Endodermal cell (in vitro differentiated cells): ENCODE data around the gene CREB3L2. TPM values are rescaled to one million over a fixed set of nuclear protein-coding genes. Genes with fewer than 3 reads are reported as not detected.

ENCODE experiments used
- DNase-seq: peaks from one replicate; pipeline ENCODE4 v3.0.0-alpha.2; 2017
- H3K27ac ChIP-seq: 2 replicates; pipeline ENCODE4 v1.5.1; 2013; ENCODE audit warnings: mild to moderate bottlenecking, low read depth, low read length, moderate library complexity
- H3K27me3 ChIP-seq: 2 replicates; pipeline ENCODE4 v1.6.1; 2013; ENCODE audit warnings: mild to moderate bottlenecking, low read length, moderate library complexity; ENCODE audit not compliant: insufficient read depth, control insufficient read depth, poor library complexity, severe bottlenecking
- H3K36me3 ChIP-seq: 2 replicates; pipeline ENCODE4 v1.7.0; 2013; ENCODE audit warnings: mild to moderate bottlenecking, low read length, moderate library complexity; ENCODE audit not compliant: control insufficient read depth, insufficient read depth
- H3K4me1 ChIP-seq: one replicate; pipeline ENCODE4 v1.7.0; 2013; ENCODE audit warnings: low read length; ENCODE audit not compliant: control insufficient read depth, insufficient read depth
- H3K4me3 ChIP-seq: 2 replicates; pipeline ENCODE4 v1.5.1; 2013; ENCODE audit warnings: mild to moderate bottlenecking, low read length, moderate library complexity
- H3K9ac ChIP-seq: 2 replicates; pipeline ENCODE4 v1.6.1; 2013; ENCODE audit warnings: mild to moderate bottlenecking, low read length, moderate library complexity; ENCODE audit not compliant: poor library complexity, severe bottlenecking; ENCODE audit errors: extremely low read depth
- H3K9me3 ChIP-seq: 2 replicates; pipeline ENCODE4 v1.6.1; 2013; ENCODE audit warnings: mild to moderate bottlenecking, low read length, moderate library complexity; ENCODE audit not compliant: control insufficient read depth
- H3K27ac Mint-ChIP-seq: 2 replicates; pipeline ENCODE4 v1.8.0; 2020; ENCODE audit warnings: mixed read lengths
- H3K27me3 Mint-ChIP-seq: 2 replicates; pipeline ENCODE4 v1.8.0; 2021; ENCODE audit warnings: mild to moderate bottlenecking, mixed read lengths; ENCODE audit not compliant: insufficient read depth
- H3K36me3 Mint-ChIP-seq: 2 replicates; pipeline ENCODE4 v1.8.0; 2020; ENCODE audit warnings: low read depth, mixed read lengths
- H3K4me1 Mint-ChIP-seq: 2 replicates; pipeline ENCODE4 v1.8.0; 2020; ENCODE audit warnings: mixed read lengths
- H3K4me3 Mint-ChIP-seq: 2 replicates; pipeline ENCODE4 v1.8.0; 2020; ENCODE audit warnings: mild to moderate bottlenecking, moderate library complexity, mixed read lengths
- H3K9me3 Mint-ChIP-seq: 2 replicates; pipeline ENCODE4 v1.8.0; 2020; ENCODE audit warnings: mild to moderate bottlenecking, mixed read lengths
- CTCF ChIP-seq: fragments of 200-600 bp; sonication (generic); conservative IDR thresholded peaks from 2 replicates; pipeline ENCODE4 v1.5.0; 2021; ENCODE audit warnings: antibody characterized with exemption, mild to moderate bottlenecking
- WGBS, 2 experiments: methylation state at CpG; one replicate each; pipeline versions ENCODE4 v1.1.5 to v1.1.7; 2013; ENCODE audit warnings: missing lambda C conversion rate in 2 of 2, mixed read lengths in 1 of 2; ENCODE audit not compliant: insufficient coverage in 1 of 2, insufficient read length in 1 of 2; 5-methylcytosine and 5-hydroxymethylcytosine counted together
- total RNA-seq, 2 donors: library from RNA; stranded (reverse); fragmentation: NEBNext Ultra II Directional in 1 of 2; extraction: Animal tissue kit (Norgen Biotek cat#: 25700) in 1 of 2; gene quantifications; 2 replicates in 1 of 2; 3 replicates in 1 of 2; pipeline ENCODE4 v1.2.1, GENCODE V29; 2021

CREB3L2 gene
- total RNA-seq, 2 donors from 2014 or later, result 48.2 to 80.2 TPM

GRCh38 chr7:137836541-137836940 lies 165.3 kb downstream of the CREB3L2 start:
- Mint-ChIP-seq H3K4me3 (no peak overlapping the region), H3K9me3 (peaks cover 27% of the 10 kb centered on the region), H3K27me3 (peaks cover 2% of the 10 kb centered on the region), H3K27ac (no peak overlapping the region), H3K36me3 (peaks cover 10% of the 10 kb centered on the region), H3K4me1 (peaks cover 15% of the 10 kb centered on the region)
- no peak for DNase-seq
- H3K9ac ChIP-seq, result no peak overlapping the region
- no peaks in the 10 kb centered on the region for H3K36me3 ChIP-seq
- no peaks in the 10 kb centered on the region for H3K27me3 ChIP-seq
- WGBS, 2 experiments, result 86% methylated on average over 1 of the region's 1 CpG; no CpG with 5 or more reads in 1 of the 2 experiments
- H3K27ac ChIP-seq, result no peak overlapping the region
- H3K4me1 ChIP-seq, result no peaks in the 10 kb centered on the region
- peaks cover 24% of the 10 kb centered on the region for H3K9me3 ChIP-seq
- H3K4me3 ChIP-seq, result no peak overlapping the region
- TF ChIP-seq CTCF, result no peak

DNA sequence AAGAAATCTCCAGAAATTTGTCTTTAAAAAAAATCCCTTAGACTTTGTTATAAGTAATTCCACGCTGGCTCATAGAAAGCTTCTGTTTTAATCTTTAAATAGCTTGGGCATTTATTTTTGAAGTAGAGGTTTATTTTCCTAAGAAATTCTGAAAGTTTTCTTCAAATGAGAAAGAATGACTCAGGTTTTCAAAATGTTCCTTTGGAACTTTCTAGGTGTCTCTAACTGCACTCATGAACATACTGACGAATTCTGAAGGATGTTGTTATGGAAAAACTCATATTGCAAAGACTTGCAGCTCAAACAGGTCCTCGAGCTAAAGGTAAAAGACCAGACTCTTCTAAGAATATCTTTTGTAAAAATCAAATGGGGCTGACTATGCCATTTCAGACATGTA lies 165.8 kb downstream of the CREB3L2 start:
- Mint-ChIP-seq H3K27me3 (peaks cover 2% of the 10 kb centered on the region), H3K27ac (no peak overlapping the region), H3K4me3 (no peak overlapping the region), H3K36me3 (peaks cover 12% of the 10 kb centered on the region), H3K4me1 (peaks cover 15% of the 10 kb centered on the region), H3K9me3 (peaks cover 31% of the 10 kb centered on the region)
- H3K9me3 ChIP-seq, result peaks cover 24% of the 10 kb centered on the region
- H3K27me3 ChIP-seq, result no peaks in the 10 kb centered on the region
- 83 to 91% methylated on average over 2 to 3 of the region's 3 CpGs for WGBS, 2 experiments
- TF ChIP-seq CTCF, result no peak
- no peaks in the 10 kb centered on the region for H3K4me1 ChIP-seq
- no peaks in the 10 kb centered on the region for H3K36me3 ChIP-seq
- H3K9ac ChIP-seq, result no peak overlapping the region
- no peak overlapping the region for H3K4me3 ChIP-seq
- no peak for DNase-seq
- no peak overlapping the region for H3K27ac ChIP-seq

GRCh38 chr7:137835486-137836112 lies 166.3 kb downstream of the CREB3L2 start:
- WGBS, 2 experiments, result 91 to 100% methylated on average over 2 of the region's 3 CpGs
- H3K9me3 Mint-ChIP-seq, result peaks cover 36% of the 10 kb centered on the region
- H3K4me1 ChIP-seq, result no peaks in the 10 kb centered on the region
- no peak overlapping the region for H3K9ac ChIP-seq
- no peak overlapping the region for H3K27ac ChIP-seq
- H3K4me3 Mint-ChIP-seq, result no peak overlapping the region
- TF ChIP-seq CTCF, result no peak
- no peak overlapping the region for H3K4me3 ChIP-seq
- no peaks in the 10 kb centered on the region for H3K36me3 ChIP-seq
- H3K27ac Mint-ChIP-seq, result no peak overlapping the region
- peaks cover 24% of the 10 kb centered on the region for H3K9me3 ChIP-seq
- no peak for DNase-seq
- peaks cover 13% of the 10 kb centered on the region for H3K4me1 Mint-ChIP-seq
- H3K27me3 Mint-ChIP-seq, result peaks cover 2% of the 10 kb centered on the region
- no peaks in the 10 kb centered on the region for H3K27me3 ChIP-seq
- peaks cover 14% of the 10 kb centered on the region for H3K36me3 Mint-ChIP-seq
